Stimulated activated CD8-positive, alpha-beta memory T cell treated with anti-CD3 and anti-CD28 coated beads, Interleukin-7, amount 100 ng/mL, for 4 hours (primary cell): ENCODE data around the gene AOC1.

Experiments
- DNase-seq, 2 donors: peaks; one replicate each; pipeline ENCODE4 v3.0.0-alpha.2; 2020; ENCODE audit warnings: low read depth in 2 of 2

The AOC1 gene

DNA sequence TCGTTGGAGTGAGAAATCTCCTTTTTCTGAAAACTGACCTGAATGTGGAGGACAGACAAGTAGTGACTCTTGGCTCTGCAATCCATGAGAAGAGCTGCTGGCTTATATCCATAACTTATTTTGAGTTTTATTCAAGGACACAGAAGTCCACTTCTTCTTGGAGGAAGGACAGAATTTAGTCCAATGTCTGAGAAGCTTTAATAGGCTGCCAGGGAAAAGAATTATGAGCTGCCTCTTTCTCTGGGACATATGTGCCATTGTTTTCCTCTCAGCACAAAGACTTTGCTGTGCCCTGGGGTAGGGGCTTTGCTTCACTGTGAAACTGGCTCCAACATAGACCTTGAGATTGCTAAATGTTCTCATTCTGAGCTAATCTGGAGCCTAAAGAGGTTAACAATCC is 20.5 kb upstream of the AOC1 start:
- no peak for DNase-seq

DNA sequence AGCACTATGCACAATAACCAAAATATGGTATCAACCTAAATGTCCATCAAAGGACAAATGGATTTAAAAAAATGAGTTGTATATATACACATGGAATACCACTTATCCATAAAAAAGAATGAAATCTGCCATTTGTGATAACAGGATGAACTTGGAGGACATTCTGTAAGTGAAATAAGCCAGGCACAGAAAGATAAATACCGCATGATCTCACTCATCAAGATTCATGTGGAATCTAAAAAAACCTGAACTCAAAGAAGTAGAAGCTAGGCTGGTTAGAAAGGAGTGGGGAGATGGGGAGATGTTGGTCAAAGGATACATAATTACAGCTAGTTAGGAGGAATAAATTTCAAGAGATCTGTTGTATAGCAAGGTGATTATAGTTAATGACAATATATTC is 17.3 kb upstream of the AOC1 start:
- DNase-seq = no peak

GRCh38 chr7:150835702-150836280 is 16.5 kb upstream of the AOC1 start:
- no peak for DNase-seq

GRCh38 chr7:150838965-150839650 is 13.2 kb upstream of the AOC1 start:
- DNase-seq = no peak

GRCh38 chr7:150842018-150842417 is 10.3 kb upstream of the AOC1 start:
- DNase-seq = no peak

- DNase-seq = no peak
Measured at GRCh38 chr7:150842716-150843115, 9.6 kb upstream of the AOC1 start.

GRCh38 chr7:150845421-150845861 is 6.9 kb upstream of the AOC1 start:
- no peak for DNase-seq

GRCh38 chr7:150846291-150847115 is 5.8 kb upstream of the AOC1 start:
- no peak for DNase-seq

- DNase-seq = no peak
Measured at GRCh38 chr7:150847536-150847935, 4.8 kb upstream of the AOC1 start.

- no peak for DNase-seq
Measured at GRCh38 chr7:150848111-150848510, 4.2 kb upstream of the AOC1 start.

GRCh38 chr7:150848561-150849115 is 3.7 kb upstream of the AOC1 start:
- DNase-seq = no peak

GRCh38 chr7:150849204-150849775 is 3.0 kb upstream of the AOC1 start:
- no peak for DNase-seq

DNA sequence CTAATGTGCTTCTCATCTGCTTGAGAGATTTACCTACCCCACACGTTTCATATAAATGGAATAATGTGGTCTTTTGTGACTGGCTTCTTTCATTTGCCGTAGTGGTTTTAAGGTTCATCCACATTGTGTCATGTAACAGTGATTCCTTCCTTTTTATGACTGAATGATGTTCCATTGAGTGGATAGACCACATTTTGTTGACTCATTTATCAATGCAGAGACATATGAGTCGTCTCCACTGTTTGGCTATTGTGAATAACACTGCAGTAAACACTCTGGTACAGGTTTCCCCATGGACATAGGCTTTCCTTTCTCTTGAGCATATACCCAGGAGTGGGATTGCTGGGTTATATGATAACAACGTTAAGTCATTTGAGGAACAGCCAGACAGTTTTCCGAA is 2.0 kb upstream of the AOC1 start:
- no peak for DNase-seq

- DNase-seq = no peak
Measured at GRCh38 chr7:150851492-150852370, 586 bp upstream of the AOC1 start.

DNA sequence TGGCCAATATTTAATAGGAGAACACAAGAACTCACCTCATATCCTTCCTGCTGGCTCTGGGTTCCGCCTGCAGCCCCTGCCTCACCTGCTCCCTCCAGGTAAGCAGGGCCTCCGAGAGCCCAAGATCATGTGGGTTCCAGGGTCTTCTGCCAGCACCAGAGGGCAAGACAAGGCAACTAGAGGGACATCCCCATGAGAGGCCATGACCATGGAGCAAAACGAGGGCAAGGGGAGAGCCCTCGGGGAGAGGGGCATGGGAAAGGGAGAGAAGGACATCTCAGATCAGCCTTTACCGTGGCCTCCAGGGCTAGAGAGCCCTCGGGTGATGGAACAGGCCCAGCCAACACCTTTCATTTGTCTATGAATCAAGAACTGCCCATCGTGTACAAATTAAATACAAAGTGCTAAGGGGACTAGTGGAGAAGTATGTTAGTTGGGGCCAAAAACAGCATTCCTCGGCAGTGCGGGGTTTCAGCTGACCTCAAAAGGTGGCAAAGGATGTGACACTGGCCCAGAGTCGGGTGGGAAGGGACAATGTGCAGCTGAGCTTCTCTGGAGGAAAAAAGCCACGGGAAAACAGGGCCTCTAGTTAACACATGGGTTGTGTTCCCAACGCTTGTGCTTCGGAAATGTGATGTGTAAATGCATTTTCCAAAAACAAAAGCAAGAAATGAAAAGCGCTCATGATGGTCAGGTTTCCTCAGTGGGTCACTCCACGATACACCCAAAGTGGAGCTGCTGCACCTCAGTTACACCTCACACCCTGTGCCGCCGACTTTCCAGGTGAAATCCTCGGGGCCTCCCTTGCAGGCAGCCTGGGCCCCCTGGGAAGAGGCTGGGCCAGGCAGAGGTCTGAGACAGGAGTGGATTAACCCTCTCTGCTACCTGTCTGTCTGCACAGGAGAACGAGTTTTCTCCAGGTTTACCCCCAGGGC is 2.0 kb downstream of the AOC1 start:
- DNase-seq = no peak

DNA sequence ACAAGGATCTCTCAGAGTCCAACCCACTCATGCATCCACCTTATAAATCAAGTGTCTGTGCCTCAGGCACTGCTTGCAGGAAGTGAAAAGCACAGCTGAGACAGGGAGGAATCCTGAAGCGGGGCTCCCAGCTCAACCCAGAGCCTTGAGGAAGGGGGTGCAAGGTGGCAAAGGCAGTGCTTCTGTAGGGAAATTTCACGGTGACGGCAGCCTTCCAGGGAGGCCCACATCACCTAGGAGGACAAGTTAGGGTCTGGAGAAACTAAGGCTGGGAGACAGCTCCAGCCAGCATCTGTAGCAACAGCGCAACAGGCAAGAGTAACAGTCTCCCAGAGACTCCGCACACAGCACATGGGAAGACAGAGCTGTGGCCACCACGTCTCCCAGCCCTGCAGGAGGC is 2.7 kb downstream of the AOC1 start:
- DNase-seq = no peak

GRCh38 chr7:150855476-150856302 is 3.4 kb downstream of the AOC1 start:
- no peak for DNase-seq

GRCh38 chr7:150856303-150857275 is 4.3 kb downstream of the AOC1 start:
- no peak for DNase-seq
